OCI-LY1 (cell line): ENCODE results near the gene NDRG4.

Experiments used
- CTCF ChIP-seq: fragments of 200-600 bp; sonication (generic), shearing (Covaris generic); IDR thresholded peaks from 2 replicates; pipeline ENCODE4 v1.5.1; 2017; ENCODE audit warnings: mild to moderate bottlenecking, antibody characterized with exemption, low read length, moderate library complexity, mixed read lengths
- EZH2 ChIP-seq: fragments of 200-600 bp; sonication (generic), shearing (Covaris generic); IDR thresholded peaks from 2 replicates; pipeline ENCODE4 v1.8.0; 2017; ENCODE audit warnings: borderline replicate concordance, mixed run types, mild to moderate bottlenecking, antibody characterized with exemption, low read length, moderate library complexity, mixed read lengths

DNA sequence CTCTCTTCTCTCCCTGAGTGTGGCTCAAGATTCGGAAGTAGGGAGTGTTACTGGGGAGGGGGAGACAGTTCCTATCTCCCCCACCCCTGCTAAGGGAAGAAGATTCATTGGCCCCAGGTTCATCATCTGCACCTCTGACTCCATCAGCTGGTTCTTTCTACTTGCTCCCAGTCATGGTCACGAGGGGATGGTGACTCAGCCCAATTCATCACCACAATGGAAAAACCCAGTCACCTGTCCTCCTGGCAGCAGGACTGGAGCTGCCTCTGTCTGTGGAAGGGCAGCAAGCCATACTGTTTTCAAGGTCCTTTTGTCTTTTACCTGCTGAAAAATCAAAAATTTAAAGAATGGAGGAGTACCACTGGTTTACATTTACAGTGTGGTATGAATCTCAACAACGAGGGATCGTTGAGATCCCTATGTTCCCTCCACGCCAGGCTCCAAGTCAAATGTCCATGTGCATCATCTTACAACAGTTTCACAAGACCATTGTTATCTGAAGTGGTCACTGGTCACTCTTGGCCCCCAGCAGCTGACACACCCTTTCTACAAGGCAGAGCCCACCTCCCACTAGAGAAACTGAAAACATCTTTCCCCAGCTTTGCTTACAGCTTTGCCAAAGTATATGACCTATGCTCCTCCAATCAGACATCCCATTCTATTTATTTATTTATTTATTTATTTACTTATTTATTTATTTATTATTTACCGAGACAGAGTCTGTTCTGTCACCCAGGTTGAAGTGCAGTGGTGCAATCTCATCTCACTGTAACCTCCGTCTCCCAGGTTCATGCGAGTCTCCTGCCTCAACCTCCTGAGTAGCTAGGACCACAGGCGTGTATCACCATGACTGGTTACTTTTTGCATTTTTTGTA, 40.4 kb upstream of the NDRG4 start:
- TF ChIP-seq CTCF = no peak
- TF ChIP-seq EZH2 = no peak
